HepG2 (cell line): ENCODE measurements around the gene WDR81. TPM values are rescaled to one million over a fixed set of nuclear protein-coding genes. Genes with fewer than 3 reads are reported as not detected.

ENCODE experiments used
- AHR ChIP-seq: IDR thresholded peaks from 2 replicates; pipeline ENCODE4 v1.6.1; 2018; ENCODE audit warnings: missing genetic modification reagents, missing compliant biosample characterization
- CREM ChIP-seq, 2 experiments: sonication (generic) in 1 of 2; formaldehyde crosslinking in 1 of 2; IDR thresholded peaks; 2 replicates each; pipeline versions ENCODE4 v1.4.0 to v1.6.1; 2016 to 2020; ENCODE audit warnings: antibody characterized with exemption in 1 of 2, mild to moderate bottlenecking in 1 of 2, missing genetic modification reagents in 1 of 2
- EHMT2 ChIP-seq: fragments of 200-600 bp; sonication (generic); IDR thresholded peaks from 2 replicates; pipeline ENCODE4 v1.7.0; 2017; ENCODE audit warnings: antibody characterized with exemption, low read depth, low read length, borderline replicate concordance
- HMG20A ChIP-seq: IDR thresholded peaks from 2 replicates; pipeline ENCODE4 v1.6.1; 2016; ENCODE audit warnings: borderline replicate concordance
- ISX ChIP-seq: sonication (generic); formaldehyde crosslinking; conservative IDR thresholded peaks from 2 replicates; pipeline ENCODE4 v1.5.0; 2020; ENCODE audit warnings: missing genetic modification reagents
- KMT2A ChIP-seq: sonication (generic); formaldehyde crosslinking; IDR thresholded peaks from 2 replicates; pipeline ENCODE4 v1.4.0; 2020; ENCODE audit warnings: missing genetic modification reagents
- MXD4 ChIP-seq: IDR thresholded peaks from 2 replicates; pipeline ENCODE4 v1.6.1; 2016; ENCODE audit warnings: mild to moderate bottlenecking, missing biosample characterization, missing genetic modification reagents
- PRPF4 ChIP-seq: fragments of 200-400 bp; formaldehyde crosslinking; IDR thresholded peaks from 2 replicates; pipeline ENCODE4 v1.6.1; 2016; ENCODE audit warnings: low read length, low read depth; ENCODE audit not compliant: poor library complexity, severe bottlenecking
- SOX5 ChIP-seq: IDR thresholded peaks from 2 replicates; pipeline ENCODE4 v1.6.1; 2016; ENCODE audit warnings: borderline replicate concordance
- SRF ChIP-seq: IDR thresholded peaks from 2 replicates; pipeline ENCODE4 v1.6.1; 2011; ENCODE audit warnings: mild to moderate bottlenecking, low read depth, low read length, moderate library complexity
- ZKSCAN5 ChIP-seq: sonication (generic); formaldehyde crosslinking; IDR thresholded peaks from 2 replicates; pipeline ENCODE4 v1.5.1; 2020; ENCODE audit warnings: mild to moderate bottlenecking, missing genetic modification reagents
- ZNF205 ChIP-seq: IDR thresholded peaks from 2 replicates; pipeline ENCODE4 v1.6.1; 2018; ENCODE audit warnings: missing biosample characterization, missing genetic modification reagents
- ZNF225 ChIP-seq: sonication (generic); formaldehyde crosslinking; IDR thresholded peaks from 2 replicates; pipeline ENCODE4 v1.4.0; 2020; ENCODE audit warnings: mild to moderate bottlenecking, missing genetic modification reagents
- ZNF670 ChIP-seq: sonication (generic); formaldehyde crosslinking; IDR thresholded peaks from 2 replicates; pipeline ENCODE4 v1.8.0; 2022; ENCODE audit warnings: mild to moderate bottlenecking, missing genetic modification reagents, borderline replicate concordance
- ZNF672 ChIP-seq: sonication (generic); formaldehyde crosslinking; IDR thresholded peaks from 2 replicates; pipeline ENCODE4 v1.8.1; 2022; ENCODE audit warnings: missing genetic modification reagents
- polyA plus RNA-seq, 8 experiments: library from polyadenylated mRNA; depleted of rRNA in 3 of 8; stranded (reverse) in 7 of 8; unstranded in 1 of 8; fragments of >200 nt; fragmentation: Illumina TruSeq in 4 of 8; extraction: Trizol in 4 of 8; gene quantifications; 2 replicates each; pipeline versions ENCODE4 v1.2.1 to v1.2.3, GENCODE V29; 2011 to 2016; ENCODE audit warnings: low read depth in 4 of 8, missing spikeins in 1 of 8, mixed read lengths in 1 of 8; ENCODE audit not compliant: insufficient read depth in 1 of 8
- total RNA-seq, 5 experiments: library from RNA; depleted of rRNA; stranded (reverse); fragments of >200 nt; fragmentation: Illumina TruSeq; extraction: Trizol; gene quantifications; 2 replicates each; pipeline ENCODE4 v1.2.3, GENCODE V29; 2016; ENCODE audit warnings: low read depth in 1 of 5
- TF ChIP-seq, protein P1 (sequence below): sonication (generic); formaldehyde crosslinking; IDR thresholded peaks from 2 replicates; pipeline ENCODE4 v1.8.0; 2022; ENCODE audit warnings: mild to moderate bottlenecking, missing genetic modification reagents, moderate library complexity
- TF ChIP-seq, protein P2 (sequence below): sonication (generic); formaldehyde crosslinking; IDR thresholded peaks from 2 replicates; pipeline ENCODE4 v1.4.0; 2020; ENCODE audit warnings: missing genetic modification reagents, borderline replicate concordance
- TF ChIP-seq, protein P3 (sequence below): sonication (generic); formaldehyde crosslinking; IDR thresholded peaks from 2 replicates; pipeline ENCODE4 v1.5.1; 2020; ENCODE audit warnings: mild to moderate bottlenecking, missing genetic modification reagents
- TF ChIP-seq, protein P4 (sequence below): IDR thresholded peaks from 2 replicates; pipeline ENCODE4 v1.6.1; 2018; ENCODE audit warnings: missing genetic modification reagents, mild to moderate bottlenecking, missing compliant biosample characterization

The WDR81 gene
- total and polyA plus RNA-seq, 2 of the 13 experiments (the other 11 are each of a cell fraction or from before 2014, with no cell fraction given) = 9.1 to 16.7 TPM

DNA sequence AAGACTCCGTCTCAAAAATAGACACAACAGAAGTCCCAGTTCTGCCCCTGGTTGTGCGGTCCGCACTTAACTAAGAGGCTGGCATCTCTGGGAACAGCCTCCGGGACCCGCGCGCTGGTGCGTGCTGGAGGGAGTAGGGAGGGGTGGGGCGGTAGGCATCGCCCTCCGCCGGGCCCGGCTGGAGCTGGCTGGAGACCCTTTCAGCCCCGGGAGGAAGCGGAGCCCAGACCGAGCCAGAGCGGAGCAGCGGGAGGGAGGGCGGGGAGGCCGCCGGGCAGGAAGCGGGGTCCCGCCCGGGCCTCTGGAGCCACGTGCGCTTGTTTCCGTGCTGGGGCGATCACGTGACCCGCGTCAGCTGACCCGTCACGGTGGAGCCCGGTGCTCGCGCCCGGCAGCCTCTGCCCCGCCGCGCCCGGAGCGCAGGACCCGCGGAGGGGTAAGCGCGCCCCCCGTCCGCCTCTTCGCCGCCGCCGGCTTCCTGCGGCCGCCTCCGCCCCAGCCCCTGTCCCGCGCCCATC is at the start of gene WDR81 (continued):
- TF ChIP-seq ZKSCAN5 (CRISPR knock-in tag) (no peak), CREM (IDR thresholded peaks at IDR 0.05) (no peak), CREM (CRISPR knock-in tag; IDR thresholded peaks at IDR 0.05) (no peak), PRPF4 (no peak), ZNF672 (CRISPR knock-in tag) (no peak), ZNF225 (no peak), KMT2A (CRISPR knock-in tag) (0 out of 2 replicates have a peak, but pooled peaks have one; percentile 59), ZNF205 (no peak), MXD4 (peak; percentile 87), ISX (CRISPR knock-in tag) (no peak), SOX5 (CRISPR knock-in tag) (no peak), ZNF670 (CRISPR knock-in tag) (no peak), HMG20A (CRISPR knock-in tag) (no peak), AHR (CRISPR knock-in tag) (no peak), EHMT2 (no peak), SRF (no peak)
- TF ChIP-seq, protein P1, sequence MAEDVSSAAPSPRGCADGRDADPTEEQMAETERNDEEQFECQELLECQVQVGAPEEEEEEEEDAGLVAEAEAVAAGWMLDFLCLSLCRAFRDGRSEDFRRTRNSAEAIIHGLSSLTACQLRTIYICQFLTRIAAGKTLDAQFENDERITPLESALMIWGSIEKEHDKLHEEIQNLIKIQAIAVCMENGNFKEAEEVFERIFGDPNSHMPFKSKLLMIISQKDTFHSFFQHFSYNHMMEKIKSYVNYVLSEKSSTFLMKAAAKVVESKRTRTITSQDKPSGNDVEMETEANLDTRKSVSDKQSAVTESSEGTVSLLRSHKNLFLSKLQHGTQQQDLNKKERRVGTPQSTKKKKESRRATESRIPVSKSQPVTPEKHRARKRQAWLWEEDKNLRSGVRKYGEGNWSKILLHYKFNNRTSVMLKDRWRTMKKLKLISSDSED (CRISPR knock-in tag) = 0 out of 2 replicates have a peak, but pooled peaks have one; percentile 9
- TF ChIP-seq, protein P2, sequence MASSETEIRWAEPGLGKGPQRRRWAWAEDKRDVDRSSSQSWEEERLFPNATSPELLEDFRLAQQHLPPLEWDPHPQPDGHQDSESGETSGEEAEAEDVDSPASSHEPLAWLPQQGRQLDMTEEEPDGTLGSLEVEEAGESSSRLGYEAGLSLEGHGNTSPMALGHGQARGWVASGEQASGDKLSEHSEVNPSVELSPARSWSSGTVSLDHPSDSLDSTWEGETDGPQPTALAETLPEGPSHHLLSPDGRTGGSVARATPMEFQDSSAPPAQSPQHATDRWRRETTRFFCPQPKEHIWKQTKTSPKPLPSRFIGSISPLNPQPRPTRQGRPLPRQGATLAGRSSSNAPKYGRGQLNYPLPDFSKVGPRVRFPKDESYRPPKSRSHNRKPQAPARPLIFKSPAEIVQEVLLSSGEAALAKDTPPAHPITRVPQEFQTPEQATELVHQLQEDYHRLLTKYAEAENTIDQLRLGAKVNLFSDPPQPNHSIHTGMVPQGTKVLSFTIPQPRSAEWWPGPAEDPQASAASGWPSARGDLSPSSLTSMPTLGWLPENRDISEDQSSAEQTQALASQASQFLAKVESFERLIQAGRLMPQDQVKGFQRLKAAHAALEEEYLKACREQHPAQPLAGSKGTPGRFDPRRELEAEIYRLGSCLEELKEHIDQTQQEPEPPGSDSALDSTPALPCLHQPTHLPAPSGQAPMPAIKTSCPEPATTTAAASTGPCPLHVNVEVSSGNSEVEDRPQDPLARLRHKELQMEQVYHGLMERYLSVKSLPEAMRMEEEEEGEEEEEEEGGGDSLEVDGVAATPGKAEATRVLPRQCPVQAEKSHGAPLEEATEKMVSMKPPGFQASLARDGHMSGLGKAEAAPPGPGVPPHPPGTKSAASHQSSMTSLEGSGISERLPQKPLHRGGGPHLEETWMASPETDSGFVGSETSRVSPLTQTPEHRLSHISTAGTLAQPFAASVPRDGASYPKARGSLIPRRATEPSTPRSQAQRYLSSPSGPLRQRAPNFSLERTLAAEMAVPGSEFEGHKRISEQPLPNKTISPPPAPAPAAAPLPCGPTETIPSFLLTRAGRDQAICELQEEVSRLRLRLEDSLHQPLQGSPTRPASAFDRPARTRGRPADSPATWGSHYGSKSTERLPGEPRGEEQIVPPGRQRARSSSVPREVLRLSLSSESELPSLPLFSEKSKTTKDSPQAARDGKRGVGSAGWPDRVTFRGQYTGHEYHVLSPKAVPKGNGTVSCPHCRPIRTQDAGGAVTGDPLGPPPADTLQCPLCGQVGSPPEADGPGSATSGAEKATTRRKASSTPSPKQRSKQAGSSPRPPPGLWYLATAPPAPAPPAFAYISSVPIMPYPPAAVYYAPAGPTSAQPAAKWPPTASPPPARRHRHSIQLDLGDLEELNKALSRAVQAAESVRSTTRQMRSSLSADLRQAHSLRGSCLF = 0 out of 2 replicates have a peak, but pooled peaks have one; percentile 32
- TF ChIP-seq, protein P3, sequence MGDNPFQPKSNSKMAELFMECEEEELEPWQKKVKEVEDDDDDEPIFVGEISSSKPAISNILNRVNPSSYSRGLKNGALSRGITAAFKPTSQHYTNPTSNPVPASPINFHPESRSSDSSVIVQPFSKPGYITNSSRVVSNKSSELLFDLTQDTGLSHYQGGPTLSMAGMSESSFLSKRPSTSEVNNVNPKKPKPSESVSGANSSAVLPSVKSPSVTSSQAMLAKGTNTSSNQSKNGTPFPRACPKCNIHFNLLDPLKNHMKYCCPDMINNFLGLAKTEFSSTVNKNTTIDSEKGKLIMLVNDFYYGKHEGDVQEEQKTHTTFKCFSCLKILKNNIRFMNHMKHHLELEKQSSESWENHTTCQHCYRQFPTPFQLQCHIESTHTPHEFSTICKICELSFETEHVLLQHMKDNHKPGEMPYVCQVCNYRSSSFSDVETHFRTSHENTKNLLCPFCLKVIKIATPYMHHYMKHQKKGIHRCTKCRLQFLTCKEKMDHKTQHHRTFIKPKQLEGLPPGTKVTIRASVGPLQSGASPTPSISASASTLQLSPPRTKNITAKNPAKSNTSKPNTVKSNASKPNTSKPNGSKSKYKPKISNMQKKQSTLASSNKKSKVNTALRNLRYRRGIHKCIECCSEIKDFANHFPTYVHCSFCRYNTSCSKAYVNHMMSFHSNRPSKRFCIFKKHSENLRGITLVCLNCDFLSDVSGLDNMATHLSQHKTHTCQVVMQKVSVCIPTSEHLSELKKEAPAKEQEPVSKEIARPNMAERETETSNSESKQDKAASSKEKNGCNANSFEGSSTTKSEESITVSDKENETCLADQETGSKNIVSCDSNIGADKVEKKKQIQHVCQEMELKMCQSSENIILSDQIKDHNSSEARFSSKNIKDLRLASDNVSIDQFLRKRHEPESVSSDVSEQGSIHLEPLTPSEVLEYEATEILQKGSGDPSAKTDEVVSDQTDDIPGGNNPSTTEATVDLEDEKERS = no peak
- TF ChIP-seq, protein P4, sequence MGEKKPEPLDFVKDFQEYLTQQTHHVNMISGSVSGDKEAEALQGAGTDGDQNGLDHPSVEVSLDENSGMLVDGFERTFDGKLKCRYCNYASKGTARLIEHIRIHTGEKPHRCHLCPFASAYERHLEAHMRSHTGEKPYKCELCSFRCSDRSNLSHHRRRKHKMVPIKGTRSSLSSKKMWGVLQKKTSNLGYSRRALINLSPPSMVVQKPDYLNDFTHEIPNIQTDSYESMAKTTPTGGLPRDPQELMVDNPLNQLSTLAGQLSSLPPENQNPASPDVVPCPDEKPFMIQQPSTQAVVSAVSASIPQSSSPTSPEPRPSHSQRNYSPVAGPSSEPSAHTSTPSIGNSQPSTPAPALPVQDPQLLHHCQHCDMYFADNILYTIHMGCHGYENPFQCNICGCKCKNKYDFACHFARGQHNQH (CRISPR knock-in tag) = no peak; the same call in 1 of the 2 replicates
